Glutamatergic neuron (in vitro differentiated cells): ENCODE measurements around the gene RSAD1. TPM values are rescaled to one million over a fixed set of nuclear protein-coding genes. Genes with fewer than 3 reads are reported as not detected.

Source experiments
- DNase-seq: peaks from one replicate; pipeline ENCODE4 v3.0.0; 2022
- H3K27ac Mint-ChIP-seq: one replicate; pipeline ENCODE4 v1.8.0; 2020; ENCODE audit warnings: mild to moderate bottlenecking, mixed read lengths, inconsistent platforms; ENCODE audit not compliant: unreplicated experiment
- H3K27me3 Mint-ChIP-seq: one replicate; pipeline ENCODE4 v1.8.0; 2020; ENCODE audit warnings: mild to moderate bottlenecking, moderate library complexity, mixed read lengths, inconsistent platforms; ENCODE audit not compliant: unreplicated experiment
- H3K36me3 Mint-ChIP-seq: one replicate; pipeline ENCODE4 v1.8.0; 2020; ENCODE audit warnings: mild to moderate bottlenecking, mixed read lengths, inconsistent platforms; ENCODE audit not compliant: unreplicated experiment
- H3K4me1 Mint-ChIP-seq: one replicate; pipeline ENCODE4 v1.8.0; 2020; ENCODE audit warnings: mild to moderate bottlenecking, low read depth, mixed read lengths, inconsistent platforms; ENCODE audit not compliant: unreplicated experiment
- H3K4me3 Mint-ChIP-seq: one replicate; pipeline ENCODE4 v1.8.0; 2020; ENCODE audit warnings: mild to moderate bottlenecking, mixed read lengths, inconsistent platforms; ENCODE audit not compliant: unreplicated experiment
- H3K9me3 Mint-ChIP-seq: one replicate; pipeline ENCODE4 v1.8.0; 2020; ENCODE audit warnings: mild to moderate bottlenecking, moderate library complexity, mixed read lengths, inconsistent platforms; ENCODE audit not compliant: unreplicated experiment
- total RNA-seq: library from RNA; stranded (reverse); fragmentation: NEBNext Ultra II Directional; extraction: Animal tissue kit (Norgen Biotek cat#: 25700); gene quantifications from one replicate; pipeline ENCODE4 v1.2.1, GENCODE V29; 2021; ENCODE audit not compliant: unreplicated experiment
- TF ChIP-seq, protein P1 (sequence below): fragments of 200-600 bp; sonication (generic); IDR thresholded peaks from one replicate; pipeline ENCODE4 v1.5.0; 2021; ENCODE audit not compliant: partially characterized antibody, unreplicated experiment

RSAD1 gene
- total RNA-seq, 1 donor from 2014 or later = 22.0 TPM

DNA sequence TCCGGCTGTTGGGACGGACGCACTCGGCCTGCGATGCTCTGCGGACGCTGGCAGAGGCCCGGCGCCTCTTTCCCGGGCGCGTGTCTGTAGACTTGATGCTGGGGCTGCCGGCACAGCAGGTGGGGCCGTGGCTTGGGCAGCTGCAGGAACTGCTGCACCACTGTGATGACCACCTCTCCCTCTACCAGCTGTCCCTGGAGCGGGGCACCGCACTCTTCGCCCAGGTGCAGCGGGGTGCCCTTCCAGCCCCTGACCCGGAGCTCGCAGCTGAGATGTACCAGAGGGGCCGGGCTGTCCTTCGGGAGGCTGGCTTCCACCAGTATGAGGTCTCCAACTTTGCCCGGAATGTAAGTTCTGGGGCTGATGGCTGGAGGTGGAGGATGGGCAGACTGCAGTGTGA is 3.5 kb downstream of the RSAD1 start:
- no peak overlapping the region for H3K27ac Mint-ChIP-seq
- peaks cover 6% of the 10 kb centered on the region for H3K27me3 Mint-ChIP-seq
- H3K36me3 Mint-ChIP-seq = no peaks in the 10 kb centered on the region
- H3K4me1 Mint-ChIP-seq = peaks cover 8% of the 10 kb centered on the region
- TF ChIP-seq, protein P1, sequence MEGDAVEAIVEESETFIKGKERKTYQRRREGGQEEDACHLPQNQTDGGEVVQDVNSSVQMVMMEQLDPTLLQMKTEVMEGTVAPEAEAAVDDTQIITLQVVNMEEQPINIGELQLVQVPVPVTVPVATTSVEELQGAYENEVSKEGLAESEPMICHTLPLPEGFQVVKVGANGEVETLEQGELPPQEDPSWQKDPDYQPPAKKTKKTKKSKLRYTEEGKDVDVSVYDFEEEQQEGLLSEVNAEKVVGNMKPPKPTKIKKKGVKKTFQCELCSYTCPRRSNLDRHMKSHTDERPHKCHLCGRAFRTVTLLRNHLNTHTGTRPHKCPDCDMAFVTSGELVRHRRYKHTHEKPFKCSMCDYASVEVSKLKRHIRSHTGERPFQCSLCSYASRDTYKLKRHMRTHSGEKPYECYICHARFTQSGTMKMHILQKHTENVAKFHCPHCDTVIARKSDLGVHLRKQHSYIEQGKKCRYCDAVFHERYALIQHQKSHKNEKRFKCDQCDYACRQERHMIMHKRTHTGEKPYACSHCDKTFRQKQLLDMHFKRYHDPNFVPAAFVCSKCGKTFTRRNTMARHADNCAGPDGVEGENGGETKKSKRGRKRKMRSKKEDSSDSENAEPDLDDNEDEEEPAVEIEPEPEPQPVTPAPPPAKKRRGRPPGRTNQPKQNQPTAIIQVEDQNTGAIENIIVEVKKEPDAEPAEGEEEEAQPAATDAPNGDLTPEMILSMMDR = no peak
- H3K9me3 Mint-ChIP-seq = peaks cover 3% of the 10 kb centered on the region
- H3K4me3 Mint-ChIP-seq = no peak overlapping the region
- DNase-seq = no peak

DNA sequence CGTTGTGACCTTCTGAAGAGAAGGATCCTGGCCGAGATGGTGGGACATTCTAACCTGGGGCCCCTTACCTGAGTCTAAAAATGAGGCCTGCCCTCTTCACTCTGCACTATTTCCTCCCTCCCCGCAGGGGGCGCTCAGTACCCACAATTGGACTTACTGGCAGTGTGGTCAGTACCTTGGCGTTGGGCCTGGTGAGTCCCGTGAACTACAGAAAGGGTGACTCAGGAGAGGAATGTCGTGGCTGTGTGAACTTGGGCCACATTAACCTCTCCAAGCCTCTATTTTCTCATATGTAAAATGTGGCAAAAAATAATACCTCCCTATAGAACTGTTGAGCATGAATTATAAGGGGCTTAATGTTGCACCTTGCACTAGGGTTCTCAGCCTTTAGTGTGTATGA is 3.9 kb downstream of the RSAD1 start:
- TF ChIP-seq, protein P1 = peak; percentile 83
- Mint-ChIP-seq H3K27ac (no peak overlapping the region), H3K9me3 (peaks cover 3% of the 10 kb centered on the region)

DNA sequence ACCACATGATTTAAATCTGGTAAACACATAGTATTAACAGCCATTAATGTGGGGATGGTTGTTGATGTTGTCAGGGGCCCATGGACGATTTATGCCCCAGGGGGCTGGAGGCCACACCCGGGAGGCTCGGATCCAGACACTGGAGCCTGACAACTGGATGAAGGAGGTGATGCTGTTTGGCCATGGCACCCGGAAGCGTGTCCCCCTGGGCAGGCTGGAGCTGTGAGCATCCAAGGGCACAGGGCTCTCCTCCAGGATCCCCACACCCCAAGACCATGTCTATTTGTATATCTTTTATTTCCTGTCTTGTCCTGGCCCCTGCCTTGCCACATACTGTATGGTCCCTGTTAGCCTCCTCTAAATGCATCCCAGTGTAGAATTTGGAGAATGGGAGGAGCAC is 4.6 kb downstream of the RSAD1 start:
- Mint-ChIP-seq H3K27me3 (peaks cover 2% of the 10 kb centered on the region), H3K27ac (no peak overlapping the region), H3K4me1 (peaks cover 5% of the 10 kb centered on the region), H3K36me3 (no peaks in the 10 kb centered on the region), H3K4me3 (no peak overlapping the region), H3K9me3 (peaks cover 3% of the 10 kb centered on the region)
- TF ChIP-seq, protein P1 = no peak
- no peak for DNase-seq

More for the DNA sequence above, 3.9 kb downstream of the RSAD1 start:
- H3K4me3 Mint-ChIP-seq = no peak overlapping the region
- peaks cover 8% of the 10 kb centered on the region for H3K4me1 Mint-ChIP-seq
- no peaks in the 10 kb centered on the region for H3K36me3 Mint-ChIP-seq
- peak; percentile 86 for DNase-seq
- peaks cover 6% of the 10 kb centered on the region for H3K27me3 Mint-ChIP-seq

DNA sequence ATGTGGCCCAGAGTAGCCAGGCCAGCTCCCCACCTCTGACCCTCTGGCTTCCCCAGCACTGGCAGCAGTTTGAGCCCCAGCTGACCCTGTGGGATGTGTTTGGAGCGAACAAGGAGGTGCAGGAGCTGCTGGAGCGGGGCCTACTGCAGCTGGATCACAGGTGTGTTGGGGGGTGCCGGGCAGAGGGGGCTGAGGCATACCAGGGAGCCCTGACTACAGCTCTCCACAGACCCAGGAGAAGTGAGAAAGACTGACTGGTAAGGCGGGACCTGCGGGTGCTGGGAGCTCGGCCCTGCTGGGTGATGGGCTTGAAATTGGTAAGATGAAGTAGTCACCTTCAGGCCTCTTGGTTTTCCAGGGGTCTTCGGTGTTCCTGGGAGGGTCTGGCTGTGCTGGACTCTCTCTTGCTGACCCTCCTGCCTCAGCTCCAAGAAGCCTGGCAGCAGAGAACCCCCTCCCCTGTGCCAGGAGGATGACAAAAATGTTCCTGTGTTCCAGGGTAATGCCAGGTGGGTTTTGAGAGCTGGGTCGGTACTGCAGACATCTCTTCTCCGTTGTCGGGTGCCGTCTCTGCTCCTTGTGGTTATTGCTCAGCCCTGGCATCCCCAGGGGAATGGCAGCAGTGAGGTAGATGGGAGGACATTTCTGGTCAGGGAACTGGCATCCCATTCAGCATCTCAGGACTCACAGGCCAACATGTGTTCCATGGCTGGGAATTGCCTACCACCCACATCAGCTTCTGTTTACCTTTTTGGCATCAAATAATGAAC is 5.9 kb downstream of the RSAD1 start:
- Mint-ChIP-seq H3K4me1 (peaks cover 2% of the 10 kb centered on the region), H3K4me3 (no peak overlapping the region), H3K27ac (no peak overlapping the region), H3K36me3 (no peaks in the 10 kb centered on the region), H3K9me3 (peaks cover under 1% of the 10 kb centered on the region), H3K27me3 (peaks cover 3% of the 10 kb centered on the region)
- DNase-seq = no peak
- TF ChIP-seq, protein P1 = no peak
